Natural killer cell (primary cell): ENCODE data around the gene SHB. TPM values are rescaled to one million over a fixed set of nuclear protein-coding genes. Genes with fewer than 3 reads are reported as not detected.
"Not testable (repeated sequence)": the region's sequence is repeated elsewhere in the genome, so short reads cannot be mapped to it uniquely, and the experiment has no call there.

Experiments used
- ATAC-seq, 3 donors: fragments of 150-1000 bp in 2 of 3; fragments of 200-7000 bp in 1 of 3; cut with Tn5 transposase; 1 replicate in 1 of 3; 2 replicates in 2 of 3; pipeline ENCODE4 v1.10.0; 2021; ENCODE audit warnings: mild to moderate bottlenecking in 2 of 3, moderate library complexity in 2 of 3
- DNase-seq, 2 donors: peaks; one replicate each; pipeline versions ENCODE4 v3.0.0 to v3.0.0-alpha.2; 2013 to 2021; ENCODE audit warnings: mixed read lengths in 1 of 2
- H3K27ac ChIP-seq: one replicate; pipeline ENCODE4 v1.5.1; 2013; ENCODE audit warnings: mild to moderate bottlenecking, low read length
- H3K27me3 ChIP-seq: one replicate; pipeline ENCODE4 v1.6.1; 2013; ENCODE audit warnings: low read length; ENCODE audit not compliant: control insufficient read depth, insufficient read depth
- H3K36me3 ChIP-seq: one replicate; pipeline ENCODE4 v1.6.1; 2013; ENCODE audit warnings: low read length; ENCODE audit not compliant: control insufficient read depth, insufficient read depth
- H3K4me1 ChIP-seq: one replicate; pipeline ENCODE4 v1.6.1; 2013; ENCODE audit warnings: low read length; ENCODE audit not compliant: control insufficient read depth, insufficient read depth
- H3K4me3 ChIP-seq: one replicate; pipeline ENCODE4 v1.5.1; 2013; ENCODE audit warnings: low read length
- H3K9me3 ChIP-seq: one replicate; pipeline ENCODE4 v1.6.1; 2013; ENCODE audit warnings: low read length; ENCODE audit not compliant: control insufficient read depth, insufficient read depth
- H3K27ac Mint-ChIP-seq, 2 donors: one replicate each; pipeline ENCODE4 v1.8.0; 2022; ENCODE audit warnings: mild to moderate bottlenecking in 2 of 2, mixed read lengths in 2 of 2, moderate library complexity in 1 of 2
- H3K27me3 Mint-ChIP-seq, 2 donors: one replicate each; pipeline ENCODE4 v1.8.0; 2022; ENCODE audit warnings: low read depth in 2 of 2, mixed read lengths in 2 of 2
- H3K36me3 Mint-ChIP-seq: one replicate; pipeline ENCODE4 v1.8.0; 2022; ENCODE audit warnings: mixed read lengths
- H3K4me1 Mint-ChIP-seq, 2 donors: one replicate each; pipeline ENCODE4 v1.8.0; 2022; ENCODE audit warnings: mixed read lengths in 2 of 2
- H3K4me3 Mint-ChIP-seq: one replicate; pipeline ENCODE4 v1.8.0; 2022; ENCODE audit warnings: mild to moderate bottlenecking, moderate library complexity, mixed read lengths
- H3K9me3 Mint-ChIP-seq, 2 donors: one replicate each; pipeline ENCODE4 v1.8.0; 2022; ENCODE audit warnings: mixed read lengths in 2 of 2
- CTCF ChIP-seq: fragments of 200-600 bp; IDR thresholded peaks from one replicate; pipeline ENCODE4 v1.8.0; 2022; ENCODE audit warnings: antibody characterized with exemption
- WGBS: methylation state at CpG from one replicate; pipeline ENCODE4 v1.1.7; 2013; ENCODE audit warnings: missing lambda C conversion rate; ENCODE audit not compliant: insufficient coverage; 5-methylcytosine and 5-hydroxymethylcytosine counted together
- intact Hi-C: fragments of 100-400 bp; cut with micrococcal nuclease; formaldehyde crosslinking; loops from one replicate; pipeline ENCODE4 v1.14.2; 2022
- total RNA-seq, 4 donors: library from RNA; stranded (reverse); fragments of 120-200 nt in 1 of 4; gene quantifications; one replicate each; pipeline versions ENCODE4 v1.2.3 to v1.2.4, GENCODE V29; 2013 to 2022

SHB gene
- total RNA-seq, 3 donors from 2014 or later (not counting 1 experiment from before 2014, with no cell fraction given) = 2.7 to 7.1 (median 2.9) TPM

- intact Hi-C loops = no loop called here
- DNase-seq (no peak), ATAC-seq (no peak)
- H3K9me3 Mint-ChIP-seq = no peaks in the 10 kb centered on the region
- Histone ChIP-seq H3K27ac (no peak overlapping the region), H3K9me3 (no peaks in the 10 kb centered on the region), H3K27me3 (no peaks in the 10 kb centered on the region), H3K36me3 (peaks cover 18% of the 10 kb centered on the region), H3K4me1 (no peaks in the 10 kb centered on the region), H3K4me3 (no peak overlapping the region)
- H3K27ac Mint-ChIP-seq = peak overlapping the region in 1 of 2 donors; percentile 20
- H3K27me3 Mint-ChIP-seq = no peaks in the 10 kb centered on the region
- no peak for TF ChIP-seq CTCF
- peaks cover 14% of the 10 kb centered on the region for H3K36me3 Mint-ChIP-seq
- peaks cover 6 to 11% of the 10 kb centered on the region in 2 donors for H3K4me1 Mint-ChIP-seq
- H3K4me3 Mint-ChIP-seq = no peak overlapping the region
Measured at GRCh38 chr9:37889536-37889935, 179.5 kb downstream of the SHB start.

GRCh38 chr9:37887977-37888583 lies 180.9 kb downstream of the SHB start:
- H3K27me3 Mint-ChIP-seq, H3K9me3 ChIP-seq, intact Hi-C loops, H3K4me3 ChIP-seq, H3K36me3 Mint-ChIP-seq, H3K36me3 ChIP-seq, H3K27me3 ChIP-seq, H3K27ac ChIP-seq, ATAC-seq, H3K27ac Mint-ChIP-seq, DNase-seq, H3K9me3 Mint-ChIP-seq, H3K4me1 ChIP-seq, H3K4me3 Mint-ChIP-seq: not testable (repeated sequence)
- peaks cover 6 to 11% of the 10 kb centered on the region in 2 donors for H3K4me1 Mint-ChIP-seq
- WGBS = 100% methylated on average over 4 of the region's 11 CpGs

GRCh38 chr9:37880916-37881479 lies 188.0 kb downstream of the SHB start:
- no peaks in the 10 kb centered on the region for H3K27me3 Mint-ChIP-seq
- 90% methylated on average over 2 of the region's 2 CpGs for WGBS
- intact Hi-C loops = no loop called here
- H3K4me3 Mint-ChIP-seq = no peak overlapping the region
- no peak for DNase-seq
- H3K27ac ChIP-seq = no peak overlapping the region
- no peaks in the 10 kb centered on the region for H3K27me3 ChIP-seq
- H3K27ac Mint-ChIP-seq = peak overlapping the region; percentile 6 to 45
- H3K4me3 ChIP-seq = no peak overlapping the region
- ATAC-seq = peak in 1 of 3 donors; percentile 45
- no peaks in the 10 kb centered on the region for H3K9me3 ChIP-seq
- no peak for TF ChIP-seq CTCF
- no peaks in the 10 kb centered on the region for H3K36me3 Mint-ChIP-seq
- H3K9me3 Mint-ChIP-seq = no peaks in the 10 kb centered on the region
- H3K4me1 Mint-ChIP-seq = peaks cover 10 to 11% of the 10 kb centered on the region in 2 donors
- no peaks in the 10 kb centered on the region for H3K4me1 ChIP-seq
- H3K36me3 ChIP-seq = peaks cover 12% of the 10 kb centered on the region

- no peaks in the 10 kb centered on the region for H3K27me3 Mint-ChIP-seq
Measured at GRCh38 chr9:37876376-37876775, 192.7 kb downstream of the SHB start.

More at GRCh38 chr9:37876376-37876775, 192.7 kb downstream of the SHB start:
- H3K4me3 ChIP-seq = no peak overlapping the region
- H3K9me3 ChIP-seq = no peaks in the 10 kb centered on the region
- no peaks in the 10 kb centered on the region for H3K4me1 ChIP-seq
- H3K9me3 Mint-ChIP-seq = no peaks in the 10 kb centered on the region
- no peak overlapping the region for H3K27ac Mint-ChIP-seq
- H3K4me1 Mint-ChIP-seq = peaks cover 5 to 8% of the 10 kb centered on the region in 2 donors
- intact Hi-C loops = no loop called here
- no peak for DNase-seq
- no peak overlapping the region for H3K4me3 Mint-ChIP-seq
- ATAC-seq = no peak
- H3K36me3 ChIP-seq = peaks cover 7% of the 10 kb centered on the region
- no peak overlapping the region for H3K27ac ChIP-seq
- 86% methylated on average over 1 of the region's 1 CpG for WGBS
- H3K27me3 ChIP-seq = no peaks in the 10 kb centered on the region
- H3K36me3 Mint-ChIP-seq = no peaks in the 10 kb centered on the region
- TF ChIP-seq CTCF = no peak
